GM23248 (cell line): ENCODE measurements around the gene BICD1.

Experiments used
- EZH2 ChIP-seq: fragments of 200-600 bp; sonication (generic); IDR thresholded peaks from 2 replicates; pipeline ENCODE4 v1.6.1; 2018; ENCODE audit warnings: antibody characterized with exemption, mild to moderate bottlenecking; ENCODE audit not compliant: insufficient read depth, poor library complexity, severe bottlenecking
- EZH2phosphoT487 ChIP-seq: fragments of 200-600 bp; sonication (generic); IDR thresholded peaks from 2 replicates; pipeline ENCODE4 v1.6.1; 2018; ENCODE audit warnings: antibody characterized with exemption, moderate library complexity, mild to moderate bottlenecking, low read depth; ENCODE audit not compliant: insufficient read depth

DNA sequence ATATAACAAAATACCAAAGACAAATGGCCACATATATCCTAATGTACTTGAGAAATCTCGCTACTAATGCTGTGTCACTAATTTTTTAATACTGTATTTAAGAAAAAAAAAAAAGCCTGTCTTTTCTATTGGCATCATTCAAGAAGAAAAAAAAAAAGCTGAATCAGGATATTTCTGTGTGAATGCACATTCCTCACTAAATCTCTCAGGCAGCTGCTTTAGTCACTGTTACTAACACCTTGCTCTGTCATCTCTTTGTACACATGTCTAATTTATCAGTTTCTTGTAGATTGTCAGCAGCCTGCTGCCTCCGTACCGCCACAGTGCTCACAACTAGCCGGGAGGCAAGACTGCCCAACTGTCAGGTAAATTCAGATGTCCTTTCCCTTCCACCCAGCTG lies 260.7 kb downstream of the BICD1 start:
- no peak for TF ChIP-seq EZH2
- TF ChIP-seq EZH2phosphoT487: no peak
